Stromal cell of bone marrow (primary cell): Measurements from ENCODE around the gene WWC1.
"Not testable (repeated sequence)": the region's sequence is repeated elsewhere in the genome, so short reads cannot be mapped to it uniquely, and the experiment has no call there.

Experiments
- DNase-seq: peaks from one replicate; pipeline ENCODE4 v3.0.0-alpha.2; 2012; ENCODE audit warnings: low read depth

Gene WWC1

DNA sequence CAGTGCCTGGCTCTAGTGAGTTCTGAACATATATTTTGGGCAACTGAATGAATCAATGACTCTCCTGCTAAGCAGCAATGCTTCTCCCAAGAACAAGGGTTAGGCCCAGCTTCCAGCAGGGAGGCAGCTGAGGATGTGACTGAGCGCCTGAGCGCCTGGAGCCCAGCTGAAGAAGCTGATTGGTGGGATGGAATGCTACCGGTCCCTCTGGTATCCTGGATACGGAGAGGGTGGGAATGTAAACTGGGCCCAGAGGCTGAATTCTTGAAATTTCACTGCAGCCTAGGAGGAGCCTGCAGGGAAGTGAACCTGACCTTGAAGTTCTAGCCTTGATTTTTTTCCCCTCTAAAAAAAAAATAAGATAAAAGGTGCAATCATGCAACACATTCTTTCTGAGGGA lies 43.2 kb downstream of the WWC1 start:
- no peak for DNase-seq

DNA sequence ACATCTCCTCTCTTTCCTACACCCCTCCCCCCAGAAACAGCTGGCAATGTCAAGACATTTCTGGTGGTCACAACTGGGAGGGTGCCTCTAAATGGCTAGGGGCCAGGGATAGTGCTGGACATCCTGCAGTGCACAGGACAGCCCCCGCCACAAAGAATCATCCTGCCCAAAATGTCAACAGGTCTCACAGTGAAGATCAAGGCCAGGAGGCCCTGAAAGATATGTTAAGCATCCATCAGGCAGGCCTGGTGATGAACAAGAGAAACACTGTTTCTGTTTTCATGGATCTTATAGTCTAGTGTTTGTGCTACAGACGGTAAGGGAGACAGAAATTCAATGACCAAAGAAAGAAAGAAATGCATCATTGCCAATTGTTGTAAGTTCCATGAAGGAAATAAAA lies 45.9 kb downstream of the WWC1 start:
- DNase-seq, result no peak

DNA sequence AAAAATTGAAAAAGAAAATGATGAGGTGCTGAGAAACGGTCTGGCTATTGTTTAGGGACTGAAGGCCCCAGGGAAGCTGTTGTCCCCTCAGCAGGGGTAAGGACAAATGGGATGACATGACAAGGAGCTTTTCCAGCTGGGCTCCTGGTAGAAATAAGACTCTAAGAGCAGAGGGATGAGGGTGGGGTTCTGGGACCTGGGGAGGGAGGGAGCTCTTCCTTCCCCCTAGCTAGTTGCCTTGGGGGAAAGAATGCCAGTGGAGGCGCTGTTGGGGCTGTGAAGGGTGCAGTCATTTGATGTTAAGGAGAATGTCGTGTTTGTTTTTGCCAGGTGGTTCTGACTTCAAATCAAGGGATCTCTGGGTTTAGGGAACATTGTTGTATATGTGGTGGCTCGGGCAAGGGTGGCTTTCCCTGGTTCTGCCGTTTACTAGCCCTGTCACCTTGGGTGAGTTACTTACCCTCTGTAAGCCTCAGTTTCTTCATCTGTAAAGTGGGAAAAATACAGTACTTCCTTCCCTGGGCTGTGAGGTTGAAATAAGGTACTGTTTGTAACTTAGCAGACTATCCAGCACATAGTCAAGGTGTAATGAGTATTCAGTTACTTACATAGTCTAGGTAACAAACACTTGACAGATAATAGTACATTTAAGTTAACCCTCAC lies 47.8 kb downstream of the WWC1 start:
- DNase-seq, result no peak

DNA sequence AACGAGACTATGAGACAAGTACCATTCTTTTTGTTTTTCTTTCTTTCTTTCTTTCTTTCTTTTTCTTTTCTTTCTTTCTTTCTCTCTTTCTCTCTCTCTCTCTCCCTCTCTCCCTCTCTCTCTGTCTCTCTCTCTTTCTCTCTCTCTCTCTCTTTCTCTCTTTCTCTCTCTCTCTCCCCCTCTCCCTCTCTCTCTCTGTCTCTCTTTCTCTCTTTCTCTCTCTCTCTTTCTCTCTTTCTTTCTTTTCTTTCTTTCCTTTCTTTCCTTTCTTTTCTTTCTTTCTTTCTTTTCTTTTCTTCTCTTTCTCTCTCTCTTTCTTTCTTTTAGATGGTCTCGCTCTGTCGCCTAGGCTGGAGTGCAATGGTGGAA lies 48.3 kb downstream of the WWC1 start:
- DNase-seq, result not testable (repeated sequence)

DNA sequence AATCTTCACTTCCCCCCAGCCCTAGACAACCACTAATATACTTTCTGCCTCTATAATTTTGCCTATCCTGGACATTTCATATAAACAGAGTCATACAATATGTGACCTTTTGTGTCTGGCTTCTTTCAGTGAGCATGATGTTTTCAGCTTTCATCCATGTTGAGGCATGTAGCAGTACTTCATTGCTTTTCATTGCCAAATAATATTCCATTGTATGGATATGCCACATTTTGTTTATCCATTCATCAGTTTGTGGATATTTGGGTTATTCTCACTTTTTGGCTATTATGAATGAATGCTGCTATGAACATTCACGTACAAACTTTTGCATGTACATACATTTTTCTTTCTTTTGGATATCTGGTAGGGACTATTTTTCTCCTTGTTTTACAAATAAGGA lies 49.0 kb downstream of the WWC1 start:
- no peak for DNase-seq

DNA sequence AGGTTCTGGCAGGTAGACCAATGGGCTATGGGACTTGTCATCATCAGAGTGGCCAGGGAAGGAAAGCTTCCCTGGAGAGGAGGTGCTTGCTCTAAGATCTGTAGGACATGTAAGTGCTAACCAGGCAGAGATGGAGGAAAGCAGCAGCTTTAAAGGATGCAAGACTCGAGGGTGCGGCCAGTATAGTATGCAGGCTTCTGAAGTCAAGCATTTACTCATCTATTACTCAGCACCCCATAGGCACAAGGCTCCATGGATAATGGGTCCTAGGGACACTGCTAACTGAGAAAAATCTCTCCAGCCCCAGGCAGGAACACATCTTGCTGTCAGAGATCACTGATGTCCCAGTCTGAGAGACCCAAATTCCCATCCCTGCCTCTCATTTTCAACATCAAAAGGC lies 49.7 kb downstream of the WWC1 start:
- DNase-seq, result no peak

DNA sequence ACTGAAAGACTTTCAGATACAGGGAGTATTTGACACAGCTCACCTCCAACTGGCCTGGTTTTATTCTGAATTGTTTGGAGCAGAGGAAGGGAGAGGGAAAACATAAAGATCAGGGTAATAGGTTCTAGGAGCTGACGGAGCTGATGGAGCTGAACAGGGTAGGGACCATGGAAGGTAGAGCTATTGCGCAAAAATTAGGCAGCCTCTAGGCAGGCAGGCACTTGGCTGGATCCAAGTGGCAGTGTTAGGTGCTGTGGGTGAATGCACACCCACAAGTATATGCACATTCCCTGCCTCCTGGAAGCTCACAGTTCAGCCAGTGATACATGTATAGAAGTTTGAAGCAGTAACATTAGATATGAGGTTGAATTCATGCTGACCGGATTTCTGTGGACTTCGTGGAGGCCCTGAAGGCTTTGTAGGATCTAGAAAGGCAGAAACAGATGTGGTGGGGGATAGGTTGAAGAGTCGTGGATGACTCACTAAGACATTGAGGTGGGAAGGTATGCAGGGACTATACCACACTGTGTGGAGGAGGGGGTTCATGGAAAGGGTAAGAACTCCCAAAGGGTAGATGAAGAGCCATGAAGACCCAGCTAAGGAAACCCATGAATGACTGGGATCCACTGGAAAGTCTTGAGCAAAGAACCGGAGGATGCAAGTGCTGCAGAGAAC lies 50.8 kb downstream of the WWC1 start:
- DNase-seq, result no peak

DNA sequence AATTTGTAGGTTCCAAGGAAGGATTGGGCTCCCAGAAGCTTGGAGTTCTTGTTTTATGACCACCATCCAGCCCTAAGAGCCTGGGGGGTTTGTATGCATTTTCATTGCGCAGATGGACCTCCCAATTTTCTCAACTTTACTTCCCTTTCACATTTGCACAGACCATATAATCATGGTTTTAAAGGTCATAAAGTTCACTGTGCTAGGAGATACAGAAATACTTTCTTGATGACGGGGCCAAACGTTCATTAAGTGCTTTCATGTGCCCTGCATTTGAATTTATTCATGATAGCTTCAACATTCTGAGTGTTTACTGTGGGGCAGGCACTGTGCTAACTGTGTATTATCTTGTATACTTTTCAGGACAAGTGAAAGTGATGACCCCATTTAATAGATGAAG lies 51.5 kb downstream of the WWC1 start:
- no peak for DNase-seq

DNA sequence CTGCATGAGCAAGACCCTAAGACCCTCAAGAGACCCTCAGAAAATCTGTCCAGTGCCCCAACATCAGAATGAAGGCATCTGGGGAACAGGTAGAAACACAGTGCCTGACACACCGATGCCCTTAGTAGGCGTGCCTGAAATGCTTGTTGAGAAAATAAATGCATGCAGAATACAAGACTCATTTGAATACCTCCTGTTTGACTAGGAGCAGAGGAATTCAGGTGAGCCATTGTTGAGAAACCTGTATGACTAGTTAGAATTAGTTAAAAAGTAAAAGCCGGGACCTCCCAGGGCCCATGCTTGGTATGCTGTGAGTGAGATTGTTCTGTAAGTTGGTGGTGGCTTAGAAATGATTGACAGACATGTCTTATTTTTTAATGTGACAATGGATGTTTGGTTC lies 55.0 kb downstream of the WWC1 start:
- DNase-seq, result no peak

DNA sequence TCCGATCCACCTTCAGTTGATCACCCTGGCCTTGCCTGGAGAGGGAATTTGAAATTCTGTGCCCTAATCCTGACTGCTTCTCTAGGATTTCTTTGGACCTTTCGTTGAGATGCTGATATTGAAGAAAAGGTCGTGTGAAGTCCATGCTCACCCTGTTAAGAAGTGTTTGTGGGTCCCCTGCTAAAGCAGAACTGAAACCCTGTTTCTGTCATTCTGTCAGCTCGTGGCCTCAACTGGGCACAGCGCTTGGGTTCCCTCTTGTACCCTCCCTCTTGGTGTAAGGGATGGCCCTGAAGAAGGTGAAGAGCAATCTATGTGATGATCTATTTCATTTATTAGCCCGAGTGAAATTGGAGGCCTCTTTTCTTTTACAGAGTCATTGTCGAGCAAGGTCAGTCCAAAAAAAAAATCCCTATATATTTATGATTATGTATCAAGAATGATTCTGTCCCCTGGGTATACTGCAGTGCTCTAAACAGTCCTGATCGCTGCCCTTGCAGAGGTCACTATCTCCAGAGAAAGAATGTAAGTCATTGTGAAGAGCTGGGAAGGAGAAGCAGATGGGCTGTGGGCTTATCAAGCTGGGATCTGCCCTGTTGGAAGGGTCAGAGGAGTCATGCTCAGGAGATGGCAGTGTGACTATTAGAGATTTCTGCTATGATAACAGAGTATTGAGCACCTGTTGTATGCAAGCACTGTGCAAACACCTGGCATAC lies 56.1 kb downstream of the WWC1 start:
- no peak for DNase-seq

DNA sequence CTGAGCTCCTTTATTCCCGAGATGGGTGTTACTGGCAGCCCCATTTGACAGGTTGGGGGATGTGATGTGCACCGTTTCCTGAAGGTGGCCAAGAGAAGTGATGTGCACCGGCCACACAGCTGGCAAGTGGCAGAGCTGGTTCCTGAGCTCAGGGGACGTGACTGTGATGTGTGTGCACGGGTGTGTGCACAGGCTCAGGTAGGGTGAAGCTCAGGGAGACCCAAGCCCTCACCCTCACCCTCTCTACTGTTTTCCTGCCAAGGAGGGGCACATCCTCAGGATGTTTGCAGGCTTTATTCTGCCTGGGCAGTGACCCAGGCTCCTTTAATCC lies 56.6 kb downstream of the WWC1 start:
- DNase-seq, result no peak

DNA sequence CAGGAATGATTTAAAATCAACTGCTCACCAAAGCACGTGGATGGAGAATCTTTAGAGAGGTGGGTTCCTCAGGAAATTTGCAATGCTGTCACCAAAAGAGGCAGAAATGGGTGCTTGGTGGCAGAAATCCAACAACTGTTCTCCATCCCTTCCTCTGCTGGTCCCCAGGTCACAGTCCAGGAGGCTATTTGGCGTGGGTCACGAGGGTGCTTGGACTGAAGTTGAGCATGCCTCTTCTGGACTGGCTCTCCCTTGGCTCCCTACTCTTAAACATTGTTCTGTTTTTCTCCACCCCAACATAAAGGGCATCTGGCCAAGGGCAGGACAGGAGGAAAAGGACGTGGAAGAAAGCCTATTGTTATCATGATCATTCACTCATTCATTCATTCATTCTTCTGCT lies 58.9 kb downstream of the WWC1 start:
- DNase-seq, result no peak

DNA sequence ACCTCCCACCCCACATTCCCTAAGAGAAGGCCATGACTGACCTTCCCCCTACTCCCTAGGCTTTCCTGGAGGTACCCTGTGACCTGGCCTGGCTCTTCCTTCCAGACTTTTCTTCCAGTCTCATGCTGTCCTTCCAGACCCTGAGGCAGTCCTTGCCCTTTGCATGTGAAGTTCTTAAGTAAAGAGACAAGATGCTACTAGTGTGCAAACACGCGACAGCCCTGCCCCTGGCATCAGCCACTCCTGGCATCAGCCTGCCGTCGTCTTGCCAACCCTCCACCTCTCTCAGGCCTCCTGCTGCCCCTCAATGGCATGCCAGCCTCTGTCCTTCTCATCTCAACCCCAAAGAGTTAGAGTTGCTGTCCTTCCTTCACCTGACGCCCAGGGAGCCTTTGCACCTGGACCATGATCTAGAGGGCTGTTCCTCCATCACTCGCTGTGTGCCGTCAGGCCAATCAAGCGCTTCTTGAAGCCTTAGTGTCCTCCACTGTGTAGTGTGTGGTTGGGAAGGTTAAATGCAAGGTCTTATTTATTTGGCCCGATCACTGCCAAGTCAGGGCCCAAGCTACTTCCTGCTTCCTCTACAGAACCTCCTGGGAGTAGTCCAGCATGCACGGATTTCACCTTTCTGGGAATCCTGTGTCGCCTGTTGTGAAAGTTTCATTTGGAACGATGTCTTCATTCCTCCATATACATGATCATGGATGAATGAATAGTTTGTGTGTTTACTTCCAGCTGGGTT lies 61.9 kb downstream of the WWC1 start:
- no peak for DNase-seq

DNA sequence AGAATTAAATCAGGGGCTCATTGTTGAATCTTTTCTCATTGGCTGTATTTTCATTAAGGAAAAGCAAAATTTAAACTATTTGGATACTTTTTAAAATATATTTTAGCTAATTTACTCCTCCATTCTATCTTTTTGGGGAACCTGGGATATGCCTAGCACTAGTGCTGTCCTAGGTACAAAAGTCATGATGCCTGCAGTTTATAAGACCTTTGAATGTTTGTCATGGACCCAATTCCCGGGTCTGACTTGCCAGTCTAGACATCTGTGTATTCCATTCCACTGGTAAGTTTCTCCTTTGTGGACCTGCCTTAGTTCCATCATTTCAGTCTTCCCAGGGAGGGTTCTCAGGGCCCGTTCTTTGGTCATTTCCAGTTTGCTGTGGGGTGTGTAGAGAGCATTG lies 63.0 kb downstream of the WWC1 start:
- DNase-seq, result no peak

DNA sequence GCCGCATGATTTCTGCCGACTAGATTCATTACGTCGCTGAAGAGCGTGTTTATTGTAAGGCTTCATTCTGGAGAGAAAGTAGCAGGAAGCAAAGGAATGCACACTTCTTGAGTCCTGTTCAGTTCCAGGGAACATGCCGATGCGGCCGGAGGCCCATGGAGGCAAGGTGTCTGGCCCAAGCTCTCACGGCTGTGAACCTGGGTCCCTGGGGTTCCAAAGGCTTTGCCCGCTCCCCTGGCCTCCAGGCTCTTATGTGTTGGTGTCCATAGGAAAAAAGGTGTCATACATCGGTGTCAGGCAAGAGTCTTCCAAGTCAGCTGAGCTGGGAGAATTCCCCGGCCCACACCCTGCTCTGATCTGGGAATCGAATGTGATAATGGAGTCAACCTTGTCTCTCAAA lies 64.7 kb downstream of the WWC1 start:
- no peak for DNase-seq

DNA sequence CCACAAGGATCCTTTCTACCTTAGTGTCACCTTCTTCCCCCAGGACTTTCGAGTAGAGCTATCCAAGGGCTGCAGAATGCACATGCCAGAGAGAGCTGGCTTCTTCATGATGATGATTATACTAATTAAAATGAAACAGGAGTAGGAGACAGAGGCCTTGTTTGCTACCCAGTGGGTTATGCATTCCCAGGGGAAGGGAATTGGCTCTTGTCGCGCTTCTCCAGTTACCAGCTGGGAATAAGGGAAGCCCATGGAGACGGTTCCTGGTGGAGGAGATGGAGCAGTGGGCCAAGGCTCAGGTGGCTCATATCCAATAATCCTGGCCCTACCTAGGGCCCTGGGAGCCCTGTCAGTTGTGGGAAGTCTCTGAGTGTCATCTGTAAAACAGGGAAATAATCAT lies 65.1 kb downstream of the WWC1 start:
- no peak for DNase-seq

DNA sequence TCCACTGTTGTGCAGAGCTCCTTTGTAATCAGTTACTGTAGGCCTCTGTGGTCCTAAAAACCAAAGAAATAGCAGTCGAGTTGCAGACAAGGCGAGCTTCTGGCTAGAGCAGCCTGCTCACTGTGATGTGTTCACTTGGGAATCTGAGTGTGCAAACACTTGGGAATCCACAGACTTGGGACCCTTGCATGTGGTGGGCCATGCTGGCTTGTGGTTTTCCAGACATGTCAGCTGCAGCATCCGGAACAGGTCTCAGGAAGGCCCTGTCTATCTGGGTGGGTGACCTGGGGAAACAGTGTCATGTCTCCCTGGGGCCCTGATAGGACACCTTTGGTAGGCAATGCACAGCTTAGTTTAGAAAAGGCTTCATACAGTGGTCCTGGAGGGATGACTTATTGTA lies 66.4 kb downstream of the WWC1 start:
- DNase-seq, result no peak

DNA sequence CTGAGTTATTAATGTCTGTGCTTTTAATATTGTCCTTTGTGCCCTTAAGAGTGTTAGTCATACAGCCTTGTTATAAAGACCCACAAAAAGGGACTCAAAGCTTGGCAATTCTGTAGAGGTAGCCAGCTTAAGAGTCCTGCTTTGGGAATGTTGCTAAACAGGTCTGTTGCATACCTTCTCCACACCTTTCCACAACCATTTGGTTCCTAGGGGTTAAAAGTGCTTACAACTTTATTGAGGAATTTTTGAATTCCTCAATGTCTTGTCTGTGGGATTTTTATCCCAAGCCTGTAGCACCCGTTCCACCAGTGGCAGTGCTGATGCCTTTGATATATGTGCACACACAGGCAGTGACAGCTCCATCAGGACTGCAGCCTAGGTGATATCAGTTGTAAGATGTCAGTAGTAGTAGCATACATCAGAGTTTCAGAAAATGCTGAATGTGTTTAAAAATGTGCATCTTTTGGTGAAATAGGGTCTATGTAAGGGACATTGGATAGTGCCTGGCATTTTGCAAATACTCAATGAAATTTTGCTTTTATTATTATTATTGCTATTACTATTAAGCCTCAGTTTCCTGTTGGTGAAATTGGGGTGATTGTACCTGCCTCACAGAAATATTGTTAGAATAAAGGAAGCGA lies 68.5 kb downstream of the WWC1 start:
- DNase-seq, result no peak

DNA sequence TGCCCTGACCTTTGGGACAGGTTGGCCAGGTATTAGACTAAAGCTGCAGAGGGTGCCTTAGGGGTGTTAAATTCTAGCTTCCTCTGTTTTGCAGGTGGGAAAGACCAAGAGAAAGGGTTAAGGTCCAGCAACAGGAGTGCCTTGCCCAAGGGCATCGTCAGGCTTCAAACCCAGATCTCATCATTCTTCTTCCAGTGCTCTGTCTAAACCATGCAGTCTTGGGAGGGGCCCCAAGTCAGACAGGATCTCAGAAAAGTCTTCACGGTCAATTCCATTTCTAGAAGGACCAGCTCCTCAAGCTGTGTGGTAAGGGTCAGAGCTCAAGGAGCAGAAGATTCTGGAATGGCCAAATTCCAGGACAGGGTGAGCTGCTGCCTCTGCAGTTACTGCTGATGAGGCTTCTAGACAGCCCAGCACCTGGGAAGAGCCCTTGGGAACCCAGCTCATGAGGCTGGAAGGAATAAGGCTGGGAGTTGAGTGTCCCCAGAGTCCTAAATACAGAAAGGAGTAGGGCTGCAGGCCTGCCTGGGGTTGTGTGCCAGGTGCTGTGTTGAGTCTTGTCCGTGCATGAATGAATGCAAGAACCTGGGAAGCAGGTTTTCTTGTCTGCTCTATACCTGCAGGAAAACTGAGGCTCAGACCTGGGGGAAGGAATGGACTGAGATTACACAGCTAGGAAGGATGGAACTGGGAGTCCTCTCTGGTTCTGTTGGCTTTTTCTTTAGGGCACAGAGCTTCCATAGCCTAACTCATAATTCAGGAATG lies 69.3 kb downstream of the WWC1 start:
- DNase-seq, result no peak

DNA sequence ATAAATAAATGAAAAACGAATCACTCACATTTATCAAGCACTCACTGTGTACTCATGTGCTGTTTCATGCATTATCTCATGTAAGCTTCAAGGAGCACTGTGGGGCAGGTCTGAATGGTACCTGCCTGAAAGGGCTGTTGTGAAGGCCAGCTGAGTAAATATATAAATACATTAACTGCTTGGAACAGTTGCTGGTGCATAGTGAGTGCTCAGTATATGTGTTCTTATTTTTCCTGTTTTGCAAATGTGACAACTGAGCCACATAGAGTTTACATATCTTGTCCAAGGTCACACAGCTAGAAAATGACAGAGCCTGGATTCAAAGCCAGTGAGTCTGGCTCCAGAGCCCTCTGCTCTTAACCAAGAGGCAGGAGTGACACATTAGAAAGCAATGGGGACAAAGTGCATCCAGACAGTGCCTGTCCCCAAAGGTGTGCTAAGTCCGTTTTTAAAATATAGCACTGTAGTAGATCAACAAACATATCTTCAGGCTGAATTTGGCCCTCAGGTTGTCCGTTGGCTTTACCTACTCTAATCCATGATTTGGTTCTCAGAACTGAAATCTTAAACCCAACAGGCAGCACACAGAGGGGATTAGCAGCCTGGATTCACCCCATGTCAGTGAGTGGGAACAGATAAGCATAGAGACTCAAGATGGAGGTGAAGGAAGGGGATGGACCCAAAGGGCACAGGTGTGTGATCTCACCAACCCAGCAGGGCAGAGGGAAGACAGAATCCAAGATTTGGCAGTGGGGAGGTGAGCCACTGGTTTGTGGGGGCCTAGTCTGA lies 70.8 kb downstream of the WWC1 start:
- no peak for DNase-seq

DNA sequence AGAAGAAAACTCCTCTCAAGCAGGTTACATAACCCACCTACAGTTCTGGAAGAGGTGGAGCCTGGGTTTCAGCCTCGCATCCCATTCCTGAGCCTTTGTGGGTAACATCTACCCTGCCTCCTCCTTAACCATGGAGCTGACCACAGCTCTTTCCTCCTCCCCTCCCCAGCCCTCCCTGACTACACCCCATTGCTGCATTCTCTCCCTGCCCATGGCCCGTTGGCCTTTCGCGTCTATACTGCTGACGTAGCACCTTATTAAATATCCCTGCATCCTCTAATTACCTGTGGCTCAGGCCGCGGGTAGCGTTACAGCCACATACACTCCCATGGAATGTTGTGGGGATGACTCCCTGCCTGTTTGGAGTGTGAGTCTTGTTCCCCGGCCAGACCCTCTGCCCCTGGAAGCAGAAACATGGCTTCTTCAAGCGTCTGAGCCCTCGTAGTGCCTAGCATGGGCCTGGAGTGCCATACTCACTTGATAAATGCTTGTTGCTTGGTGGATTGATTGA lies 72.8 kb downstream of the WWC1 start:
- DNase-seq, result peak; percentile 38
